Ovary (tissue), 9 donors: ENCODE data around the gene NOC3L. TPM values are rescaled to one million over a fixed set of nuclear protein-coding genes. Genes with fewer than 3 reads are reported as not detected.

Source experiments
- DNase-seq, 5 donors: peaks; one replicate each; pipeline ENCODE4 v3.0.0-alpha.2; 2019 to 2020
- H3K27ac ChIP-seq, 2 donors: fragments of 200-600 bp; one replicate each; pipeline versions ENCODE4 v1.5.1 to v1.8.0; 2019 to 2022
- H3K27me3 ChIP-seq: fragments of 200-600 bp; one replicate; pipeline ENCODE4 v1.8.0; 2022
- H3K36me3 ChIP-seq: fragments of 200-600 bp; sonication (generic); one replicate; pipeline ENCODE4 v1.5.1; 2019
- H3K4me1 ChIP-seq: one replicate; pipeline ENCODE4 v1.8.1; 2013; ENCODE audit warnings: mild to moderate bottlenecking, moderate library complexity; ENCODE audit not compliant: insufficient read depth
- H3K4me3 ChIP-seq: fragments of 200-600 bp; sonication (generic); one replicate; pipeline ENCODE4 v1.5.1; 2017
- H3K9me3 ChIP-seq, 2 donors: fragments of 200-600 bp in 1 of 2; sonication (generic) in 1 of 2; one replicate each; pipeline versions ENCODE4 v1.5.1 to v1.8.1; 2013 to 2019; ENCODE audit warnings: mild to moderate bottlenecking in 1 of 2, moderate library complexity in 1 of 2
- CTCF ChIP-seq, 3 donors: fragments of 450-650 bp in 2 of 3; fragments of 200-600 bp in 1 of 3; IDR thresholded peaks; one replicate each; pipeline versions ENCODE4 v1.5.1 to v1.8.0; 2016 to 2022; ENCODE audit warnings: antibody characterized with exemption in 3 of 3, mild to moderate bottlenecking in 1 of 3
- EP300 ChIP-seq: sonication (generic); formaldehyde crosslinking; IDR thresholded peaks from one replicate; pipeline ENCODE4 v1.6.1; 2017; ENCODE audit warnings: antibody characterized with exemption
- POLR2A ChIP-seq: fragments of 450-650 bp; IDR thresholded peaks from one replicate; pipeline ENCODE4 v1.6.1; 2017; ENCODE audit warnings: antibody characterized with exemption, mild to moderate bottlenecking, moderate library complexity
- WGBS, 3 donors: extraction: QIAGEN DNeasy Blood & Tissue Kit in 1 of 3; methylation state at CpG; one replicate each; pipeline versions ENCODE4 v1.1.5 to v1.1.7; 2013 to 2017; 5-methylcytosine and 5-hydroxymethylcytosine counted together
- intact Hi-C, 4 donors: fragments of 100-400 bp; cut with DNase I; formaldehyde crosslinking; loops; one replicate each; pipeline versions ENCODE4 v1.11.0 to v1.15.1; 2022 to 2023
- polyA plus RNA-seq, 2 donors: library from polyadenylated mRNA; stranded (reverse); fragments of 200-250 nt in 1 of 2; fragments of 350-450 nt in 1 of 2; fragmentation: Illumina TruSeq in 1 of 2; extraction: RNeasy Lipid Tissue Mini Kit (QIAGEN cat#74804) in 1 of 2; gene quantifications; one replicate each; pipeline ENCODE4 v1.2.3, GENCODE V29; 2013 to 2014
- total RNA-seq, 7 donors: library from RNA; depleted of rRNA in 2 of 7; stranded (reverse); fragments of >200 nt in 2 of 7; fragmentation: NEBNext Ultra II Directional in 3 of 7; extraction: Animal tissue kit (Norgen Biotek cat#: 25700) in 3 of 7; gene quantifications; one replicate each; pipeline versions ENCODE4 v1.1.0 to v1.2.4, GENCODE V29; 2016 to 2023
- donor health status: DM: no; HTN: no; CAD: no; lungs with moderate emphysema.
- donor health status: DM: no; HTN: no; CAD: no.
- donor health status: Bipolar disorder and iron deficiency.
- donor health status: DM: yes; HTN: yes; CAD: no.
- donor health status: DM: no; HTN: no; CAD: no.
- donor health status: DM: yes; HTN: yes; CAD: no.

Gene NOC3L
- total and polyA plus RNA-seq, 9 donors = 4.3 to 29.2 (median 17.1) TPM

DNA sequence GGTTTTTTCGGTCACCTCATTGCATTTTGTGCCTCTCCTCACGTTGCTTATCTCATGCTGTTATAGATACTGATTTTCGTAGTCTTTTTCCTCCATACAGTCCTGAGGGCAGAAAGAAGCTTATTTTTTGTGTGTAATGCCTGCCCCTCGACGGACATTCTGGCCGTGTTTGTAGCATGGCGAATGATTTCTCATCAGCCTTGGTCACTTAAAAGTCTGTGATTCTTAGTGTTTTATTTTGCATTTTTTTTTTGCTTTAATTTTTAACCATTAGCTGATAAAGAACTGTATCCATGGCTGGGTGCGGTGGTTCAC lies 469 bp upstream of the NOC3L start:
- no peak for DNase-seq
- Histone ChIP-seq H3K27ac (no peak overlapping the region), H3K4me1 (peaks cover 5% of the 10 kb centered on the region), H3K4me3 (peak overlapping the region; percentile 73), H3K27me3 (no peaks in the 10 kb centered on the region), H3K36me3 (no peaks in the 10 kb centered on the region), H3K9me3 (no peaks in the 10 kb centered on the region)
- intact Hi-C loops = loop anchor here in 1 of 4 donors (10.0 kb wide), 1 partner anchor 72 kb away; no protein-coding TSS in a partner anchor
- no peak for TF ChIP-seq EP300
- TF ChIP-seq POLR2A = no peak
- no peak for TF ChIP-seq CTCF (IDR thresholded peaks at IDR 0.05)
- WGBS, 3 donors = 34 to 43% (median 36%) methylated on average over 8 of the region's 8 CpGs

GRCh38 chr10:94361171-94361794 lies 1.5 kb downstream of the NOC3L start:
- intact Hi-C loops = loop anchor here in 1 of 4 donors (10.0 kb wide), 1 partner anchor 74 kb away; no protein-coding TSS in a partner anchor
- Histone ChIP-seq H3K4me3 (peak overlapping the region; percentile 73), H3K4me1 (peaks cover 5% of the 10 kb centered on the region), H3K27ac (no peak overlapping the region), H3K9me3 (no peaks in the 10 kb centered on the region), H3K36me3 (no peaks in the 10 kb centered on the region), H3K27me3 (no peaks in the 10 kb centered on the region)
- 61 to 77% (median 61%) methylated on average over 4 of the region's 4 CpGs for WGBS, 3 donors
- TF ChIP-seq EP300 (no peak), POLR2A (no peak), CTCF (IDR thresholded peaks at IDR 0.05) (no peak)
- DNase-seq = no peak

DNA sequence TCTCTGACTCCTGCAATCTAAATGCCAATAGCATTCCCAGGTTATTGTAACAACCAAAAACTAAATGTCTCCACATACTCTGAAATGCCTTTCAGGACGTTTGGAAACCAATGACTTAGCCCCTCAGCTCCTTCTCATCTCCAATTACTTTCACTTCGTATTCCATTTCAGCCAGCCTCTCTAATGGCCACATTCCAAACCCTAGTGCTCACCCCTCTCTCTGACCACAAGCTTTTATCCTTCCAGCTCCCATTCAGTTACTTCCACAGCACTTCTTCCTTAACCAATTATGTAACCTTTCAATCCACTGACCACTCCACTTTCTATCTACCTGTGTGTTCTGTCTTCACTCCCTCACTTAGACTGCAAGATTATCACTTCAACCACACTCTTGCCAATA lies 4.3 kb downstream of the NOC3L start:
- Histone ChIP-seq H3K36me3 (no peaks in the 10 kb centered on the region), H3K9me3 (no peaks in the 10 kb centered on the region), H3K27me3 (no peaks in the 10 kb centered on the region), H3K4me1 (peaks cover 5% of the 10 kb centered on the region), H3K27ac (no peak overlapping the region), H3K4me3 (no peak overlapping the region)
- no peak for DNase-seq
- TF ChIP-seq EP300 = no peak
- no peak for TF ChIP-seq CTCF (IDR thresholded peaks at IDR 0.05)
- TF ChIP-seq POLR2A = no peak
- intact Hi-C loops = no loop called here
- 10 to 31% (median 13%) methylated on average over 2 of the region's 2 CpGs for WGBS, 3 donors

GRCh38 chr10:94357193-94357592 lies 5.5 kb downstream of the NOC3L start:
- TF ChIP-seq EP300 (no peak), CTCF (IDR thresholded peaks at IDR 0.05) (no peak), POLR2A (no peak)
- WGBS, 3 donors = 95 to 96% (median 95%) methylated on average over 3 of the region's 3 CpGs
- H3K36me3 ChIP-seq = no peaks in the 10 kb centered on the region

More at GRCh38 chr10:94357193-94357592, 5.5 kb downstream of the NOC3L start:
- H3K4me1 ChIP-seq = peaks cover 5% of the 10 kb centered on the region
- H3K27me3 ChIP-seq = no peaks in the 10 kb centered on the region
- intact Hi-C loops = no loop called here
- no peak overlapping the region for H3K27ac ChIP-seq
- H3K4me3 ChIP-seq = no peak overlapping the region
- H3K9me3 ChIP-seq = no peaks in the 10 kb centered on the region
- no peak for DNase-seq
